Neural cell (in vitro differentiated cells): Measurements from ENCODE around the gene GDF11. TPM values are rescaled to one million over a fixed set of nuclear protein-coding genes. Genes with fewer than 3 reads are reported as not detected.

Experiments used
- H2AFZ ChIP-seq: fragments of 200-600, 300-800 bp; sonication (generic), shearing (Covaris generic); 2 replicates; pipeline ENCODE4 v1.6.0; 2014; ENCODE audit warnings: low read depth, mild to moderate bottlenecking, antibody characterized with exemption, low read length, moderate library complexity
- H3F3A ChIP-seq: fragments of 200-600 bp; shearing (Covaris generic); 2 replicates; pipeline ENCODE4 v1.6.1; 2016; ENCODE audit warnings: mild to moderate bottlenecking, moderate library complexity, mixed read lengths, antibody characterized with exemption, low read length; ENCODE audit not compliant: insufficient read depth, poor library complexity, severe bottlenecking
- H3K27ac ChIP-seq: fragments of 200-600, 300-800 bp; sonication (generic), shearing (Covaris generic); 2 replicates; pipeline ENCODE4 v1.5.1; 2014; ENCODE audit warnings: mild to moderate bottlenecking, low read length, moderate library complexity
- H3K27me3 ChIP-seq: fragments of 300-800, 200-600 bp; sonication (generic), shearing (Covaris generic); 2 replicates; pipeline ENCODE4 v1.6.0; 2014; ENCODE audit warnings: mild to moderate bottlenecking, low read depth, low read length, moderate library complexity; ENCODE audit not compliant: insufficient read depth
- H3K36me3 ChIP-seq: fragments of 300-800, 200-600 bp; sonication (generic), shearing (Covaris generic); 2 replicates; pipeline ENCODE4 v1.5.1; 2014; ENCODE audit warnings: mild to moderate bottlenecking, antibody characterized with exemption, low read length, moderate library complexity; ENCODE audit not compliant: insufficient read depth
- H3K4me2 ChIP-seq: fragments of 300-800, 200-600 bp; sonication (generic), shearing (Covaris generic); 2 replicates; pipeline ENCODE4 v1.6.0; 2014; ENCODE audit warnings: mild to moderate bottlenecking, low read length
- H3K4me3 ChIP-seq: fragments of 300-800, 200-600 bp; sonication (generic), shearing (Covaris generic); 2 replicates; pipeline ENCODE4 v1.5.1; 2014; ENCODE audit warnings: mild to moderate bottlenecking, low read length, moderate library complexity
- H3K79me2 ChIP-seq: fragments of 200-600 bp; shearing (Covaris generic); replicated peaks from 2 replicates; pipeline ENCODE4 v1.6.0; 2014; ENCODE audit warnings: mild to moderate bottlenecking, low read length, moderate library complexity; ENCODE audit not compliant: insufficient read depth
- H3K9ac ChIP-seq: fragments of 300-800, 200-600 bp; sonication (generic), shearing (Covaris generic); 2 replicates; pipeline ENCODE4 v1.6.1; 2016; ENCODE audit warnings: mild to moderate bottlenecking, low read length, mixed read lengths
- H3K9me2 ChIP-seq: fragments of 200-600 bp; shearing (Covaris generic); 2 replicates; pipeline ENCODE4 v1.6.1; 2016; ENCODE audit warnings: mild to moderate bottlenecking, low read length, mixed read lengths; ENCODE audit not compliant: insufficient read depth
- H3K9me3 ChIP-seq: fragments of 200-600, 300-800 bp; sonication (generic), shearing (Covaris generic); 2 replicates; pipeline ENCODE4 v1.6.1; 2016; ENCODE audit warnings: mild to moderate bottlenecking, mixed run types, low read length, moderate library complexity, mixed read lengths
- H4K20me1 ChIP-seq: fragments of 200-600 bp; shearing (Covaris generic); 2 replicates; pipeline ENCODE4 v1.6.1; 2016; ENCODE audit warnings: mild to moderate bottlenecking, mixed run types; ENCODE audit not compliant: insufficient read depth
- EP300 ChIP-seq: fragments of 450-650 bp; conservative IDR thresholded peaks from 2 replicates; pipeline ENCODE4 v1.6.1; 2014; ENCODE audit warnings: antibody characterized with exemption, mild to moderate bottlenecking, moderate library complexity; ENCODE audit not compliant: poor library complexity, severe bottlenecking
- EZH2 ChIP-seq: fragments of 200-600, 300-800 bp; shearing (Covaris generic), sonication (generic); IDR thresholded peaks from 2 replicates; pipeline ENCODE4 v1.6.1; 2014; ENCODE audit warnings: antibody characterized with exemption, low read length, borderline replicate concordance, mild to moderate bottlenecking; ENCODE audit not compliant: insufficient read depth, poor library complexity, severe bottlenecking
- MXI1 ChIP-seq: fragments of 450-650 bp; conservative IDR thresholded peaks from 2 replicates; pipeline ENCODE4 v1.6.1; 2014; ENCODE audit warnings: antibody characterized with exemption, mild to moderate bottlenecking; ENCODE audit not compliant: poor library complexity, severe bottlenecking
- POLR2AphosphoS5 ChIP-seq: IDR thresholded peaks from 2 replicates; pipeline ENCODE4 v1.6.1; 2012
- RAD21 ChIP-seq: fragments of 450-650 bp; conservative IDR thresholded peaks from 2 replicates; pipeline ENCODE4 v1.6.1; 2014; ENCODE audit warnings: antibody characterized with exemption, mild to moderate bottlenecking, moderate library complexity
- SMC3 ChIP-seq: fragments of 450-650 bp; conservative IDR thresholded peaks from 2 replicates; pipeline ENCODE4 v1.6.1; 2014; ENCODE audit warnings: antibody characterized with exemption, mild to moderate bottlenecking, moderate library complexity; ENCODE audit not compliant: poor library complexity
- TAF1 ChIP-seq: IDR thresholded peaks from 2 replicates; pipeline ENCODE4 v1.6.1; 2012; ENCODE audit warnings: low read depth
- polyA plus RNA-seq: library from polyadenylated mRNA; depleted of rRNA; stranded (reverse); fragments of >200 nt; gene quantifications from 2 replicates; pipeline ENCODE4 v1.2.3, GENCODE V29; 2014
- TF ChIP-seq, protein P1 (sequence below): fragments of 450-650 bp; IDR thresholded peaks from 2 replicates; pipeline ENCODE4 v1.5.1; 2014; ENCODE audit warnings: antibody characterized with exemption, mild to moderate bottlenecking, moderate library complexity; ENCODE audit not compliant: poor library complexity, severe bottlenecking
- TF ChIP-seq, protein P2 (sequence below): IDR thresholded peaks from 2 replicates; pipeline ENCODE4 v1.6.1; 2012; ENCODE audit warnings: borderline replicate concordance

GDF11 gene
- polyA plus RNA-seq, 1 donor from 2014 or later, result 16.0 TPM

DNA sequence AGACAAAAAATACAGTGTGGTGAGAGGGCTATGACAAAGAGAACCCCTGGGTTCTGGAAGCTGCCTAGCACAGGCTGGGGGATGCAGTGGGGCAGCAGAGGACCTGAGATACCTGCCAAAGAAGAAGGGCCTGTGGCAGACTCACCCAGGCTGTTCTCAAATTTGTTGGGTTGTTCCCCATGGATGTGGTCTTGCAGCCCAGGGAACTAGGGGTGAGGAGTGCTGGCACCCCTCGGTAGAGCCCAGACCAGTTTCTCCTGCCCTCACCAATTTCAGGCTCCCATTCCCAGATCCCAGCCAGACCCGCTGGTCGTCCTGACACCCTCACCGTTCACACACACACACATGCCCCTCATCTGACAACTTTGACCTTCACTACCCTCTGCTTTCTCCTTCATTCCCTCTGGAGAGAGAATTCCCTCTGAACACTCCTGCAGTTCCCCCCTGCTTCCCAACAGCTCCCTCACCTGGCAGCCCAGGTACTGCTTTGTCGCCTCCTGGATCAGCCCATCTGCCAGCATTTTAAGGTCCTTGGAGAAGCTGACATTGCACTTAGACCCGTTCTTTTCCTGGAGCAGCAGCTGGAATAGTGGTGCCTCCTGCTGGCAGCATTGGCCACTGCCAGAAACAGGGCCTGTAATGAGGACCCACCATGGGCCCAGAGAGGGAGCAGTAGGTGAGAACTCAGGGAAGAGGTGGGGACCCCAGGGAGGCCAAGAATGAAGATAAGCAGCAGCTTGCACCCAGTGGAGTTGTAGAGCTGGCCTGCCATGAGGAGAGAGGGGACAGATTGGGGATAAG is 5.9 kb upstream of the GDF11 start:
- H2AFZ ChIP-seq, result no peak overlapping the region
- no peaks in the 10 kb centered on the region for H3K9me3 ChIP-seq
- H3F3A ChIP-seq, result peaks cover 9% of the 10 kb centered on the region
- H3K27me3 ChIP-seq, result no peaks in the 10 kb centered on the region
- TF ChIP-seq EP300 (no peak), RAD21 (peak; percentile 59), TAF1 (no peak), SMC3 (peak; percentile 65)
- TF ChIP-seq, protein P1, sequence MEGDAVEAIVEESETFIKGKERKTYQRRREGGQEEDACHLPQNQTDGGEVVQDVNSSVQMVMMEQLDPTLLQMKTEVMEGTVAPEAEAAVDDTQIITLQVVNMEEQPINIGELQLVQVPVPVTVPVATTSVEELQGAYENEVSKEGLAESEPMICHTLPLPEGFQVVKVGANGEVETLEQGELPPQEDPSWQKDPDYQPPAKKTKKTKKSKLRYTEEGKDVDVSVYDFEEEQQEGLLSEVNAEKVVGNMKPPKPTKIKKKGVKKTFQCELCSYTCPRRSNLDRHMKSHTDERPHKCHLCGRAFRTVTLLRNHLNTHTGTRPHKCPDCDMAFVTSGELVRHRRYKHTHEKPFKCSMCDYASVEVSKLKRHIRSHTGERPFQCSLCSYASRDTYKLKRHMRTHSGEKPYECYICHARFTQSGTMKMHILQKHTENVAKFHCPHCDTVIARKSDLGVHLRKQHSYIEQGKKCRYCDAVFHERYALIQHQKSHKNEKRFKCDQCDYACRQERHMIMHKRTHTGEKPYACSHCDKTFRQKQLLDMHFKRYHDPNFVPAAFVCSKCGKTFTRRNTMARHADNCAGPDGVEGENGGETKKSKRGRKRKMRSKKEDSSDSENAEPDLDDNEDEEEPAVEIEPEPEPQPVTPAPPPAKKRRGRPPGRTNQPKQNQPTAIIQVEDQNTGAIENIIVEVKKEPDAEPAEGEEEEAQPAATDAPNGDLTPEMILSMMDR, result peak; percentile 75
- peak overlapping the region; percentile 96 for H3K4me2 ChIP-seq
- no peaks in the 10 kb centered on the region for H4K20me1 ChIP-seq
- H3K9ac ChIP-seq, result peak overlapping the region; percentile 87
- H3K4me3 ChIP-seq, result peak overlapping the region; percentile 69
- H3K27ac ChIP-seq, result peak overlapping the region; percentile 97
- H3K9me2 ChIP-seq, result no peaks in the 10 kb centered on the region
- peaks cover 9% of the 10 kb centered on the region for H3K79me2 ChIP-seq
- no peaks in the 10 kb centered on the region for H3K36me3 ChIP-seq

DNA sequence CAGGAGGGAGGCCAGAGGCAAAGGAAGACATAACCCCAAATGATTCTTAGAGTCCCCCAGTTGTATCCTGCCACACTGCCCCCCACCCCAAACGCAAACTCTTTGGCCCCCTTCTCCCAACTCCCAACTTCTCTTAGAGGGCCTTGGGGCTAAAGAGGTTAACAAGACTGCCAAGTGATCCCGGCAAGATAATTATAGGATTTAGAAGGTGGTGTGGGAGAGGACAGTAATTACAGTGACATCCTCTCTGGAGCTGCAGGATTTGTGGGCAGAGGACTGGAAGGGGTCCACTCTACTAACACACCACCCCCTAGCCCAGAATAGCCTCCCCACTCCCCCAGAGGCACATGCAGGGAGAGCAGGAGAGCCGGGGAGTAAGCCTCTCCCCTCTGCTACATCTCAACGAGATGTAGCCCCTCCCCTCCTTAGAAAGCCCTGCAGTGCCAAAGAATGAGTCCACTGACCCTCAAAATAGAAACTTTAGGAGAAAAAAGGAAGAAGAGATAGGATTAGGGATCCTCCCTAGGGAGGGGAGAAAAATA is 5.3 kb upstream of the GDF11 start:
- no peaks in the 10 kb centered on the region for H3K36me3 ChIP-seq
- no peaks in the 10 kb centered on the region for H4K20me1 ChIP-seq
- H3K9me3 ChIP-seq, result no peaks in the 10 kb centered on the region
- peak overlapping the region; percentile 69 for H3K4me3 ChIP-seq
- H3F3A ChIP-seq, result peaks cover 9% of the 10 kb centered on the region
- H2AFZ ChIP-seq, result peak overlapping the region; percentile 77
- peaks cover 7% of the 10 kb centered on the region for H3K79me2 ChIP-seq
- no peaks in the 10 kb centered on the region for H3K9me2 ChIP-seq
- H3K4me2 ChIP-seq, result peak overlapping the region; percentile 96
- peak overlapping the region; percentile 87 for H3K9ac ChIP-seq
- peak overlapping the region; percentile 97 for H3K27ac ChIP-seq
- H3K27me3 ChIP-seq, result no peaks in the 10 kb centered on the region
- TF ChIP-seq POLR2AphosphoS5, result no peak
- no peak for TF ChIP-seq SMC3
- no peak for TF ChIP-seq EP300
- no peak for TF ChIP-seq EZH2

DNA sequence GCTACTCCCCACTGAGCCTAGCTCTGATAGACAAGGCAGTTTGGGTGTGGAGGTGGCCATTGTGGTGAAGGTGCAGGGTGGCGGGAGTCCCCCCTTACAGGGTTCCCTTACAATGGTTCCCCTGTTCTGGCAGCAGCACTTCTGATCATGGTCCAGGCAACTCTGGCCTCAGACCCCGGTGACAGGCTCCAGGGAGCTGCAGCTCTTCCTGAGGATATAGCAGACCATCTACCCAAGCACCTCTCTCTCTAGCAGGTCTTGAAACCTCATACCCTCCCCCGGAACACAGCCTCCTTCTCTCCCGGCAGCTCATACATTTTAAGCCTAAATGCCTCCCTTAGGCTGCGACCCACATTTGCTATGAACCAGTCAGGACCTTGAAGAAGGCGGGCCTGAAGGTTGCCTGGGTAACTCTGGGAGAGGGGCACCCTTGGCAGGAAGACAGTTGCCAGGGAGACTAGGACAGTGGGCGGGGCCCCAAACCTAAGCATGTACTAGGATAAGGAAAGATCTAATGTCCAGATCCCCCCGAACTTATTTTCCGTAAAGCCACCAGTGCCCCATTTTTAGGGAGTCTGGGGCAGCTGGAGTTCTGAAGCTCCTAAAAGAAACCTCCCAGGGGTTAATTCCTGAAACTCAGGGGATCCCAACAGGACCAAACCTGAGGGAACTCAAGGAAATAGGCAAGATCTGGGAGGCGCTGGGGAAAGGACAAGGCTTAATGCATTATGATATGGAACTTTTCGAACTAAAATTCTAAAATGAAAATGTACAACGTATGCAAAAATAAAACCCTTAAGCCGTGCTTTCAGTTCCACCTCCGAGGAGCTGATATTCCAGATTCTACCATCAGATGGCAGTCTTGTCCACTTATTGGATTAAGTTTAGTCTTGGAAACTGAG is 4.5 kb upstream of the GDF11 start:
- no peaks in the 10 kb centered on the region for H3K36me3 ChIP-seq
- H3K4me2 ChIP-seq, result peak overlapping the region; percentile 96
- H3K9me2 ChIP-seq, result no peaks in the 10 kb centered on the region
- H3F3A ChIP-seq, result peaks cover 9% of the 10 kb centered on the region
- H3K27ac ChIP-seq, result peak overlapping the region; percentile 97
- no peaks in the 10 kb centered on the region for H3K27me3 ChIP-seq
- H3K9ac ChIP-seq, result peak overlapping the region; percentile 87
- peaks cover 7% of the 10 kb centered on the region for H3K79me2 ChIP-seq
- H4K20me1 ChIP-seq, result no peaks in the 10 kb centered on the region
- H3K4me3 ChIP-seq, result peak overlapping the region; percentile 69
- TF ChIP-seq RAD21 (peak; percentile 91), EP300 (peak; percentile 11), EZH2 (no peak), POLR2AphosphoS5 (peak; percentile 84), TAF1 (no peak), SMC3 (peak; percentile 87), MXI1 (peak; percentile 65)
- TF ChIP-seq, protein P2, sequence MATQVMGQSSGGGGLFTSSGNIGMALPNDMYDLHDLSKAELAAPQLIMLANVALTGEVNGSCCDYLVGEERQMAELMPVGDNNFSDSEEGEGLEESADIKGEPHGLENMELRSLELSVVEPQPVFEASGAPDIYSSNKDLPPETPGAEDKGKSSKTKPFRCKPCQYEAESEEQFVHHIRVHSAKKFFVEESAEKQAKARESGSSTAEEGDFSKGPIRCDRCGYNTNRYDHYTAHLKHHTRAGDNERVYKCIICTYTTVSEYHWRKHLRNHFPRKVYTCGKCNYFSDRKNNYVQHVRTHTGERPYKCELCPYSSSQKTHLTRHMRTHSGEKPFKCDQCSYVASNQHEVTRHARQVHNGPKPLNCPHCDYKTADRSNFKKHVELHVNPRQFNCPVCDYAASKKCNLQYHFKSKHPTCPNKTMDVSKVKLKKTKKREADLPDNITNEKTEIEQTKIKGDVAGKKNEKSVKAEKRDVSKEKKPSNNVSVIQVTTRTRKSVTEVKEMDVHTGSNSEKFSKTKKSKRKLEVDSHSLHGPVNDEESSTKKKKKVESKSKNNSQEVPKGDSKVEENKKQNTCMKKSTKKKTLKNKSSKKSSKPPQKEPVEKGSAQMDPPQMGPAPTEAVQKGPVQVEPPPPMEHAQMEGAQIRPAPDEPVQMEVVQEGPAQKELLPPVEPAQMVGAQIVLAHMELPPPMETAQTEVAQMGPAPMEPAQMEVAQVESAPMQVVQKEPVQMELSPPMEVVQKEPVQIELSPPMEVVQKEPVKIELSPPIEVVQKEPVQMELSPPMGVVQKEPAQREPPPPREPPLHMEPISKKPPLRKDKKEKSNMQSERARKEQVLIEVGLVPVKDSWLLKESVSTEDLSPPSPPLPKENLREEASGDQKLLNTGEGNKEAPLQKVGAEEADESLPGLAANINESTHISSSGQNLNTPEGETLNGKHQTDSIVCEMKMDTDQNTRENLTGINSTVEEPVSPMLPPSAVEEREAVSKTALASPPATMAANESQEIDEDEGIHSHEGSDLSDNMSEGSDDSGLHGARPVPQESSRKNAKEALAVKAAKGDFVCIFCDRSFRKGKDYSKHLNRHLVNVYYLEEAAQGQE, result peak; percentile 30
- TF ChIP-seq, protein P1, result peak; percentile 95
- no peaks in the 10 kb centered on the region for H3K9me3 ChIP-seq
- peak overlapping the region; percentile 77 for H2AFZ ChIP-seq
